HL-60 (cell line): ENCODE results near the gene MIPOL1.

Source experiments
- DNase-seq, 2 experiments: peaks; one replicate each; pipeline ENCODE4 v3.0.0-alpha.2; 2010 to 2020; ENCODE audit warnings: low read depth in 1 of 2, low spot score in 1 of 2
- H3K27ac ChIP-seq: fragments of 250-450 bp; sonication (Bioruptor Pico); replicated peaks from 2 replicates; pipeline ENCODE4 v1.5.1; 2020; ENCODE audit warnings: mild to moderate bottlenecking, moderate library complexity
- H3K27me3 ChIP-seq: fragments of 250-450 bp; sonication (Bioruptor Pico); 2 replicates; pipeline ENCODE4 v1.5.1; 2021; ENCODE audit warnings: mild to moderate bottlenecking, moderate library complexity; ENCODE audit not compliant: insufficient read depth, poor library complexity, severe bottlenecking
- H3K4me3 ChIP-seq: replicated peaks from 2 replicates; pipeline ENCODE4 v1.5.1; 2011; ENCODE audit warnings: mild to moderate bottlenecking, control low read depth, low read length; ENCODE audit not compliant: insufficient read depth
- CTCF ChIP-seq: IDR thresholded peaks from one replicate; pipeline ENCODE4 v1.5.1; 2011; ENCODE audit warnings: low read length, control low read depth, inconsistent platforms; ENCODE audit not compliant: insufficient read depth
- GABPA ChIP-seq: IDR thresholded peaks from 2 replicates; pipeline ENCODE4 v1.6.1; 2012; ENCODE audit warnings: low read depth
- POLR2AphosphoS5 ChIP-seq: IDR thresholded peaks from 2 replicates; pipeline ENCODE4 v1.6.1; 2012; ENCODE audit warnings: low read depth
- REST ChIP-seq: IDR thresholded peaks from 2 replicates; pipeline ENCODE4 v1.6.1; 2012; ENCODE audit warnings: low read depth; ENCODE audit not compliant: insufficient replicate concordance
- SPI1 ChIP-seq: IDR thresholded peaks from 2 replicates; pipeline ENCODE4 v1.6.1; 2012; ENCODE audit warnings: low read depth, mild to moderate bottlenecking, borderline replicate concordance

MIPOL1 gene

GRCh38 chr14:37593511-37594237 is 395.9 kb downstream of the MIPOL1 start:
- TF ChIP-seq CTCF (no peak), SPI1 (no peak), REST (no peak)
- no peak for DNase-seq
- Histone ChIP-seq H3K27me3 (peaks cover 60% of the 10 kb centered on the region), H3K4me3 (no peak overlapping the region), H3K27ac (no peak overlapping the region)

- Histone ChIP-seq H3K4me3 (peak overlapping the region; percentile 40), H3K27me3 (peaks cover 60% of the 10 kb centered on the region), H3K27ac (no peak overlapping the region)
- DNase-seq = peak; percentile 12 to 62
- TF ChIP-seq POLR2AphosphoS5 = no peak
- peak; percentile 66 for TF ChIP-seq CTCF
These were observed 396.7 kb downstream of the MIPOL1 start for GRCh38 chr14:37594238-37594970.

- H3K27ac ChIP-seq = no peak within 1 kb of the TSS
- H3K27me3 ChIP-seq = peaks cover 64% of the 10 kb centered on the region
- peak within 1 kb of the TSS; percentile 40 for H3K4me3 ChIP-seq
- TF ChIP-seq REST (no peak), GABPA (no peak), CTCF (no peak), POLR2AphosphoS5 (no peak), SPI1 (no peak)
- DNase-seq = peak; percentile 15 to 18
These were observed 397.5 kb downstream of the MIPOL1 start, which contains the start of the genes FOXA1 and TTC6 for GRCh38 chr14:37594971-37595808. FOXA1 (minus strand) TSS chr14:37595249; CDS start chr14:37594972, 277 bp downstream. TTC6 (plus strand) TSS chr14:37595629; CDS start chr14:37622065, 26,436 bp downstream.
